K562 (cell line): ENCODE results near the gene FES. TPM values are rescaled to one million over a fixed set of nuclear protein-coding genes. Genes with fewer than 3 reads are reported as not detected.

Source experiments
- ASH1L ChIP-seq: fragments of 450-650 bp; IDR thresholded peaks from 2 replicates; pipeline ENCODE4 v1.6.1; 2018; ENCODE audit warnings: borderline replicate concordance, mild to moderate bottlenecking, low read depth; ENCODE audit not compliant: partially characterized antibody
- BCOR ChIP-seq: fragments of 450-650 bp; IDR thresholded peaks from 2 replicates; pipeline ENCODE4 v1.6.1; 2016
- CBX1 ChIP-seq: sonication (generic); IDR thresholded peaks from 2 replicates; pipeline ENCODE4 v1.6.1; 2016; ENCODE audit warnings: antibody characterized with exemption, low read depth, mild to moderate bottlenecking
- CSDE1 ChIP-seq, 2 experiments: fragments of 450-650 bp; IDR thresholded peaks; 2 replicates each; pipeline ENCODE4 v1.6.1; 2016; ENCODE audit warnings: mild to moderate bottlenecking in 1 of 2
- DNMT1 ChIP-seq: fragments of 450-650 bp; IDR thresholded peaks from 2 replicates; pipeline ENCODE4 v1.6.1; 2016; ENCODE audit warnings: antibody characterized with exemption, mild to moderate bottlenecking
- HMG20B ChIP-seq: fragments of 250-450 bp; sonication (Bioruptor Pico); IDR thresholded peaks from 2 replicates; pipeline ENCODE4 v1.5.0; 2021; ENCODE audit warnings: mild to moderate bottlenecking
- HNRNPH1 ChIP-seq: fragments of 200-400 bp; formaldehyde crosslinking; optimal IDR thresholded peaks from 2 replicates; pipeline ENCODE3; 2017; ENCODE audit warnings: low read depth, mild to moderate bottlenecking, low read length, moderate library complexity
- LCOR ChIP-seq: sonication (generic); formaldehyde crosslinking; IDR thresholded peaks from 2 replicates; pipeline ENCODE4 v1.8.0; 2022; ENCODE audit warnings: mild to moderate bottlenecking, missing genetic modification reagents
- MEIS2 ChIP-seq: fragments of 450-650 bp; IDR thresholded peaks from 2 replicates; pipeline ENCODE4 v1.6.1; 2014; ENCODE audit warnings: mild to moderate bottlenecking; ENCODE audit not compliant: partially characterized antibody
- MYC ChIP-seq, 2 experiments: fragments of 250-450 bp in 1 of 2; sonication (Bioruptor Pico) in 1 of 2; IDR thresholded peaks; 2 replicates each; pipeline versions ENCODE4 v1.5.1 to v1.6.1; 2012 to 2021; ENCODE audit warnings: low read depth in 2 of 2, borderline replicate concordance in 1 of 2, improper control_type of control experiment in 1 of 2, low read length in 1 of 2, mild to moderate bottlenecking in 1 of 2, moderate library complexity in 1 of 2
- NCOA2 ChIP-seq, 2 experiments: fragments of 450-650 bp; IDR thresholded peaks; 2 replicates each; pipeline ENCODE4 v1.6.1; 2018; ENCODE audit warnings: mild to moderate bottlenecking in 2 of 2, moderate library complexity in 1 of 2; ENCODE audit not compliant: partially characterized antibody in 2 of 2
- PML ChIP-seq: IDR thresholded peaks from 2 replicates; pipeline ENCODE4 v1.6.1; 2012; ENCODE audit warnings: low read length, inconsistent platforms
- PPARD ChIP-seq: fragments of 250-450 bp; sonication (Bioruptor Pico); IDR thresholded peaks from 2 replicates; pipeline ENCODE4 v1.8.0; 2022; ENCODE audit warnings: inconsistent platforms, mild to moderate bottlenecking, moderate library complexity
- PRMT5 ChIP-seq: sonication (generic); formaldehyde crosslinking; IDR thresholded peaks from 2 replicates; pipeline ENCODE4 v1.5.0; 2020; ENCODE audit warnings: missing genetic modification reagents
- RBFOX2 ChIP-seq: fragments of 200-400 bp; formaldehyde crosslinking; IDR thresholded peaks from 2 replicates; pipeline ENCODE4 v1.6.1; 2017; ENCODE audit warnings: low read depth, mild to moderate bottlenecking, low read length, moderate library complexity
- STAT5B ChIP-seq: fragments of 250-450 bp; sonication (Bioruptor Pico); IDR thresholded peaks from 2 replicates; pipeline ENCODE4 v1.8.0; 2021; ENCODE audit warnings: mild to moderate bottlenecking, inconsistent platforms
- SUPT5H ChIP-seq: fragments of 450-650 bp; IDR thresholded peaks from 2 replicates; pipeline ENCODE4 v1.6.1; 2016
- TCF3 ChIP-seq: sonication (generic); formaldehyde crosslinking; IDR thresholded peaks from 2 replicates; pipeline ENCODE4 v1.4.0; 2020; ENCODE audit warnings: mild to moderate bottlenecking, missing genetic modification reagents
- U2AF1 ChIP-seq: fragments of 200-400 bp; formaldehyde crosslinking; optimal IDR thresholded peaks from 2 replicates; pipeline ENCODE3; 2017; ENCODE audit warnings: mild to moderate bottlenecking, low read depth, low read length, moderate library complexity
- ZBTB7A ChIP-seq: IDR thresholded peaks from 2 replicates; pipeline ENCODE4 v1.6.1; 2011; ENCODE audit warnings: low read depth, mild to moderate bottlenecking, low read length, moderate library complexity, borderline replicate concordance; ENCODE audit not compliant: control insufficient read depth
- ZFX ChIP-seq: sonication (generic); formaldehyde crosslinking; IDR thresholded peaks from 2 replicates; pipeline ENCODE4 v1.8.0; 2022; ENCODE audit warnings: mild to moderate bottlenecking, missing genetic modification reagents, moderate library complexity
- ZNF282 ChIP-seq: sonication (generic); formaldehyde crosslinking; IDR thresholded peaks from 2 replicates; pipeline ENCODE4 v1.8.1; 2023; ENCODE audit warnings: missing genetic modification reagents
- ZNF707 ChIP-seq: fragments of 250-450 bp; sonication (Bioruptor Pico); conservative IDR thresholded peaks from 2 replicates; pipeline ENCODE4 v1.8.0; 2022; ENCODE audit warnings: inconsistent platforms, mild to moderate bottlenecking, moderate library complexity
- ZNF79 ChIP-seq: fragments of 250-450 bp; sonication (Bioruptor Pico); IDR thresholded peaks from 2 replicates; pipeline ENCODE4 v1.4.0; 2020; ENCODE audit warnings: low read depth, mild to moderate bottlenecking, moderate library complexity
- polyA plus RNA-seq, 8 experiments: library from polyadenylated mRNA; depleted of rRNA in 4 of 8; stranded (reverse) in 5 of 8; unstranded in 3 of 8; fragments of >200 nt; fragmentation: Nextera tagmentation in 2 of 8; fragmentation: Illumina TruSeq in 1 of 8; extraction: Ambion mirVana in 2 of 8; extraction: Trizol in 1 of 8; gene quantifications; 2 replicates each; pipeline versions ENCODE4 v1.2.1 to v1.2.3, GENCODE V29; 2011 to 2014; ENCODE audit warnings: inconsistent platforms in 1 of 8, missing spikeins in 1 of 8
- total RNA-seq, 7 experiments: library from RNA; depleted of rRNA in 6 of 7; stranded (reverse); fragments of >200 nt in 6 of 7; fragmentation: Illumina TruSeq in 2 of 7; extraction: Trizol in 2 of 7; gene quantifications; 2 replicates each; pipeline versions ENCODE4 v1.2.1 to v1.2.3, GENCODE V29; 2011 to 2021; ENCODE audit warnings: low replicate concordance in 1 of 7
- TF ChIP-seq, protein P1 (sequence below): fragments of 250-450 bp; sonication (Bioruptor Pico); IDR thresholded peaks from 2 replicates; pipeline ENCODE4 v1.4.0; 2020; ENCODE audit warnings: mild to moderate bottlenecking, moderate library complexity, borderline replicate concordance
- TF ChIP-seq, protein P2 (sequence below): fragments of 450-650 bp; formaldehyde crosslinking; IDR thresholded peaks from 2 replicates; pipeline ENCODE4 v1.4.0; 2022; ENCODE audit warnings: missing genetic modification characterization

FES gene
- total and polyA plus RNA-seq, 9 of the 15 experiments (the other 6 are each of a cell fraction or from before 2014, with no cell fraction given): 0.38 to 2.6 (median 0.82) TPM

DNA sequence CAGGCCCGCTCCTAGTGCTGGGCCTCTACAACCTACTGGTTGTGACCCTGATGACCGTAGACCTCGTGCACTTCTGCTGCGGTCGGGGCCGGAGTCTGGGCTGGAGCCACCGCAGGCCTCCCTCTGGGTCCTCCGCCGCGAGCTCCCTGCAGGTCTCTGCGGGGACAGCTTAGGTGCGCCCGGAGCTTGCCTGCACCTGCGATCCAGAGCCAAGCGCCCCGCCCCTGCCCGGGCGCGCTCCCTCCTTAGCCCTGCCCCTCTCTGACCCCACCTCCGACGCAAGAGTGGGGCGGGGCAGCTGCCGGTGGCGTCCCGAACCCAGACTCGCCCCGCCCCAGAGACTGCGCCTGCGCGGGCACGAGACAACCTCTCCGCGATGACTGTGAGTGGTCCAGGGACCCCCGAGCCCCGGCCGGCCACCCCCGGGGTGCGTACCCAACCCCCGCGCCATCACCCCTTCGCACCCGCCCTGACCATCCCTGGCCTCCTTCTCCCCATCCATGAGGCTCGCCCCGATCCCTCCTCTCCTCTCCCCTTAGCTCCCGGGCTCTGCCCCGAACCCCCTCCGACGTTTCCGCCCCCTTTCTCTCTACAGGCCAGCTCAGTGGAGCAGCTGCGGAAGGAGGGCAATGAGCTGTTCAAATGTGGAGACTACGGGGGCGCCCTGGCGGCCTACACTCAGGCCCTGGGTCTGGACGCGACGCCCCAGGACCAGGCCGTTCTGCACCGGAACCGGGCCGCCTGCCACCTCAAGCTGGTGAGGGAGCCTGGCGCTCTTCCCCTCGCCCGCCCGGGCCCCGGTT, 50.8 kb downstream of the FES start, which contains the start of gene UNC45A (continued):
- TF ChIP-seq ZNF707 (CRISPR knock-in tag) (no peak), ZFX (peak; percentile 56; the same call in 1 of the 2 replicates), CSDE1 (IDR thresholded peaks at IDR 0.05) (no peak), PPARD (CRISPR knock-in tag) (no peak), HNRNPH1 (no peak), SUPT5H (peak; percentile 42; the same call in 1 of the 2 replicates), CBX1 (0 out of 2 replicates have a peak, but pooled peaks have one; percentile 64), DNMT1 (no peak), ZNF79 (CRISPR knock-in tag) (no peak), PRMT5 (no peak), ZBTB7A (peak; percentile 87; the same call in 1 of the 2 replicates), NCOA2 (IDR thresholded peaks at IDR 0.05; ENCODE audit: partially characterized antibody in 2 of 2) (no peak), MYC (IDR thresholded peaks at IDR 0.05; ENCODE audit: low read depth, low read length) (no peak), MYC (CRISPR knock-in tag; IDR thresholded peaks at IDR 0.05; ENCODE audit: borderline replicate concordance, low read depth) (0 out of 2 replicates have a peak, but pooled peaks have one; percentile 46), HMG20B (CRISPR knock-in tag) (no peak), ZNF282 (CRISPR knock-in tag) (no peak), STAT5B (CRISPR knock-in tag) (no peak), BCOR (no peak; the same call in 1 of the 2 replicates), MEIS2 (peak; percentile 57), U2AF1 (no peak), RBFOX2 (peak; percentile 64; the same call in 1 of the 2 replicates), LCOR (CRISPR knock-in tag) (no peak), PML (no peak; the same call in 1 of the 2 replicates), TCF3 (CRISPR knock-in tag) (no peak), ASH1L (no peak)
- TF ChIP-seq, protein P1, sequence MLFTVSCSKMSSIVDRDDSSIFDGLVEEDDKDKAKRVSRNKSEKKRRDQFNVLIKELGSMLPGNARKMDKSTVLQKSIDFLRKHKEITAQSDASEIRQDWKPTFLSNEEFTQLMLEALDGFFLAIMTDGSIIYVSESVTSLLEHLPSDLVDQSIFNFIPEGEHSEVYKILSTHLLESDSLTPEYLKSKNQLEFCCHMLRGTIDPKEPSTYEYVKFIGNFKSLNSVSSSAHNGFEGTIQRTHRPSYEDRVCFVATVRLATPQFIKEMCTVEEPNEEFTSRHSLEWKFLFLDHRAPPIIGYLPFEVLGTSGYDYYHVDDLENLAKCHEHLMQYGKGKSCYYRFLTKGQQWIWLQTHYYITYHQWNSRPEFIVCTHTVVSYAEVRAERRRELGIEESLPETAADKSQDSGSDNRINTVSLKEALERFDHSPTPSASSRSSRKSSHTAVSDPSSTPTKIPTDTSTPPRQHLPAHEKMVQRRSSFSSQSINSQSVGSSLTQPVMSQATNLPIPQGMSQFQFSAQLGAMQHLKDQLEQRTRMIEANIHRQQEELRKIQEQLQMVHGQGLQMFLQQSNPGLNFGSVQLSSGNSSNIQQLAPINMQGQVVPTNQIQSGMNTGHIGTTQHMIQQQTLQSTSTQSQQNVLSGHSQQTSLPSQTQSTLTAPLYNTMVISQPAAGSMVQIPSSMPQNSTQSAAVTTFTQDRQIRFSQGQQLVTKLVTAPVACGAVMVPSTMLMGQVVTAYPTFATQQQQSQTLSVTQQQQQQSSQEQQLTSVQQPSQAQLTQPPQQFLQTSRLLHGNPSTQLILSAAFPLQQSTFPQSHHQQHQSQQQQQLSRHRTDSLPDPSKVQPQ: no peak
- TF ChIP-seq, protein P2, sequence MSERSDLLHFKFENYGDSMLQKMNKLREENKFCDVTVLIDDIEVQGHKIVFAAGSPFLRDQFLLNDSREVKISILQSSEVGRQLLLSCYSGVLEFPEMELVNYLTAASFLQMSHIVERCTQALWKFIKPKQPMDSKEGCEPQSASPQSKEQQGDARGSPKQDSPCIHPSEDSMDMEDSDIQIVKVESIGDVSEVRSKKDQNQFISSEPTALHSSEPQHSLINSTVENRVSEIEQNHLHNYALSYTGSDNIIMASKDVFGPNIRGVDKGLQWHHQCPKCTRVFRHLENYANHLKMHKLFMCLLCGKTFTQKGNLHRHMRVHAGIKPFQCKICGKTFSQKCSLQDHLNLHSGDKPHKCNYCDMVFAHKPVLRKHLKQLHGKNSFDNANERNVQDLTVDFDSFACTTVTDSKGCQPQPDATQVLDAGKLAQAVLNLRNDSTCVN (CRISPR knock-in tag): 0 out of 2 replicates have a peak, but pooled peaks have one; percentile 25
